ENCODE measurements around the gene WNT9A. TPM values are rescaled to one million over a fixed set of nuclear protein-coding genes. Genes with fewer than 3 reads are reported as not detected.

Gene WNT9A
- total RNA-seq, 6 experiments from 2014 or later: 0.09 to 0.19 (median 0.10) TPM; not detected in 1

DNA sequence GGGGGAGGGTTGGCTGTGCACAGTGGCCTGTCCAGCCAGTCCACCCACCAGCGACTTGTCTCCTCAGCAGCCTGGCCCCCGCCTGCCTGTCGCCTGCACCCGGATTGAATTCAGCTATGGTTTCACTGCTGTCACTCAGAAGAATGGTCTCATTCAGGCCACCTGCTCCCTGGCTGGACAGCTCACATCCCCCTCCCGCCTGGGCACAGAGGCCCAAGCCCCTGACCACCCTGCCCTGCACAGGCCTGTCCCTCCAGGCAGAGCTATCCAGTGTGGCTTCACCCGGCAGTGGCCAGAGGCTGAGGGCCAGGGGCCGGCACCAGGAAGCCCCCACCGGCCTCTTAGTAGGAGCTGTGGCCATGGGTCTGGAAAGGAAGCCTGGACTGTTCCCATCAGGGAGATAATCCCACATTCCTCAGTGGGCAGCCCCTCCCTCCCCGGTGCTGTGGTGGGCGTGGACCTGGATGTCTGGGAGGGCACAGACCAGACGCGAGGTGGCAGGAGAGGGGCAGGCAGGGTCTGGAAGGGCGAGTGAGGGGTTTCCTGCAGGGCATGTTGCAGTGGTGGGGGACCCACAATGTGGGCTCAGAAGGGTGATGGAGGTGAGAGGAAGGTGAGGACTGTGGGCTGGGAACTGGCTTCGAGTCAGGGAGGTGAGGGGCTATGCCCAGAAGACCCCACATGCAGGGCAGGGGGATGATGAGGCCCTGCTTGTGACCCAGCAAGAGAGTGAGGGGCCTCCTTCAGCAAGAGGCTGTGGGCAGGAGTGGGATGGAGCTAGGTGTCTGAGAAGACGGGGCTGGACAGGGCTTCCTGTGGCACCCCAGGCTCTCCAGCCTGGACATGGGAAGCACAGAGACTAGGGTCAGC, 30.4 kb downstream of the WNT9A start:
- ATAC-seq (no peak), DNase-seq (no peak)
- Histone ChIP-seq H3K9me3 (no peaks in the 10 kb centered on the region), H3K36me3 (no peaks in the 10 kb centered on the region), H3K27me3 (no peaks in the 10 kb centered on the region), H3K4me3 (no peak overlapping the region), H3K27ac (no peak overlapping the region), H3K4me1 (no peaks in the 10 kb centered on the region)
- WGBS (ENCODE audit: insufficient coverage, low coverage, low lambda C conversion rate, missing lambda C conversion rate): 50% methylated on average over 2 of the region's 15 CpGs
- TF ChIP-seq POLR2A (IDR thresholded peaks at IDR 0.05): no peak
- TF ChIP-seq, protein P1, sequence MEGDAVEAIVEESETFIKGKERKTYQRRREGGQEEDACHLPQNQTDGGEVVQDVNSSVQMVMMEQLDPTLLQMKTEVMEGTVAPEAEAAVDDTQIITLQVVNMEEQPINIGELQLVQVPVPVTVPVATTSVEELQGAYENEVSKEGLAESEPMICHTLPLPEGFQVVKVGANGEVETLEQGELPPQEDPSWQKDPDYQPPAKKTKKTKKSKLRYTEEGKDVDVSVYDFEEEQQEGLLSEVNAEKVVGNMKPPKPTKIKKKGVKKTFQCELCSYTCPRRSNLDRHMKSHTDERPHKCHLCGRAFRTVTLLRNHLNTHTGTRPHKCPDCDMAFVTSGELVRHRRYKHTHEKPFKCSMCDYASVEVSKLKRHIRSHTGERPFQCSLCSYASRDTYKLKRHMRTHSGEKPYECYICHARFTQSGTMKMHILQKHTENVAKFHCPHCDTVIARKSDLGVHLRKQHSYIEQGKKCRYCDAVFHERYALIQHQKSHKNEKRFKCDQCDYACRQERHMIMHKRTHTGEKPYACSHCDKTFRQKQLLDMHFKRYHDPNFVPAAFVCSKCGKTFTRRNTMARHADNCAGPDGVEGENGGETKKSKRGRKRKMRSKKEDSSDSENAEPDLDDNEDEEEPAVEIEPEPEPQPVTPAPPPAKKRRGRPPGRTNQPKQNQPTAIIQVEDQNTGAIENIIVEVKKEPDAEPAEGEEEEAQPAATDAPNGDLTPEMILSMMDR (IDR thresholded peaks at IDR 0.05): no peak
- intact Hi-C loops (cut with DNase I): no loop called here

DNA sequence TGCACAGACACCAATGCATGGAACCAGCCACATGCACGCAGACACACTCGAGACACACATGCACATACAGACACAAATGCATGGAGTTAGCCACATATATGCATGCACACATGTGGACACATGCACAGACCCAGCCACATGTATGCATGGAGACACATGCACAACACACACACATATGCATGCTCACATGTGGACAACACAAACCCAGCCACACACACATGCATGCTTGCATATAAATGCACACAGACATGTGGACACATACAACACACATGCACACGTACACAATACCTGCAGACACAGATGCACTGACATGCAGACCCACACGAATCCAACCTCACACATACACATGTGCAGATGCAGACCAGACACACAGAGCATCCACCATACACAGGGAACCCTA, 31.1 kb downstream of the WNT9A start:
- Histone ChIP-seq H3K4me1 (no peaks in the 10 kb centered on the region), H3K9me3 (no peaks in the 10 kb centered on the region), H3K4me3 (no peak overlapping the region), H3K27ac (no peak overlapping the region), H3K27me3 (no peaks in the 10 kb centered on the region), H3K36me3 (no peaks in the 10 kb centered on the region)
- DNase-seq (no peak), ATAC-seq (no peak)
- intact Hi-C loops (cut with DNase I): no loop called here
- 100% methylated on average over 1 of the region's 4 CpGs for WGBS (ENCODE audit: insufficient coverage, low coverage, low lambda C conversion rate, missing lambda C conversion rate)
- TF ChIP-seq POLR2A (IDR thresholded peaks at IDR 0.05): no peak
- TF ChIP-seq, protein P1 (IDR thresholded peaks at IDR 0.05): no peak

DNA sequence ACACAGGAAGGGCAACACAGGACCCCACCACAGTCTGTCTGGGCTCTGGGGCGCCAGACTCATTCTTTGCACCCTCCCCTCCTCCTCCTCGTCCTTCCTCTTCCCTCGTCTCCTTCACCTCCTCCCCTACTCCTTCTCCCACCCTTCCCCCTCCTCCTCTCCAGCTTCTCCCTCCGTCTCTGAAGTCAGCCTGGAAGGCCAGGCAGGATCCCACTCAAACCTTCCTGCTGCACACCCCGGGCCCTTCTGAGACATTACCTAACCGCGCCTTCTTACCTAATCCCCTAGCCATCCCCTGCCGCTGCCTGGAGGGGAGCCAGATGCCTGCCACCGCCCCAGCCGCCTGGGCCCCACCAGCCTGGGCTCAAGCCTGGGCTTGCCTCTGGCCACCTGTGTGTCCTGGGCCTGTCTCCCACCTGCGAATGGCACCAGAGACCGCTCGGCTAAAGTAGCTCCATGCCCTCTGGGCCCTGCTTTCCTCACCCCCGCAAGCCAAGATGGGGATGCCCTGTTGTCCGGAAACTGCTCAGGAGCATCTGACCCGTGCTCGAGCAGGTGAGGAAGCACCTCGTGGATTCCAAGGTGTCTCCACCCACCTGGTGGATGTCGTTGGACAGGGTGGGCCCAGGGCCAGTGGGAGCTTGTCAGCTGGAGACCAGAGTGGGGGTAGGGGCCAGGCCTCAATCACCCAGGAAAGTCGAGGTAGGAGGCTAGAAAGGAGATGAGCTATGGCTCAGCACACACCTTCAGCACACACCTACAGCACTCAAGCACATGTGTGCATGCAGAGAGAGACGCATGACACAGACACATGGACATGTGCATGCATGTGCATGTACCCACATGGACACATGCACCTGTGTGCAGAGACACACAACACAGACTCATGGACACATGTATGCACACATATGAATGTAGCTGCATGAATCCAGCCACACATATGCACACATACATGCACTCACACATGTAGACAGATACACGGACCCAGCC, 31.9 kb downstream of the WNT9A start:
- no peaks in the 10 kb centered on the region for H3K27me3 ChIP-seq
- intact Hi-C loops (cut with DNase I): no loop called here
- no peaks in the 10 kb centered on the region for H3K36me3 ChIP-seq
- no peaks in the 10 kb centered on the region for H3K9me3 ChIP-seq
- H3K4me3 ChIP-seq: no peak overlapping the region
- no peak overlapping the region for H3K27ac ChIP-seq
- DNase-seq (no peak), ATAC-seq (no peak)
- H3K4me1 ChIP-seq: no peaks in the 10 kb centered on the region
- WGBS (ENCODE audit: insufficient coverage, low coverage, low lambda C conversion rate, missing lambda C conversion rate): 63% methylated on average over 10 of the region's 22 CpGs
- TF ChIP-seq POLR2A (IDR thresholded peaks at IDR 0.05): no peak
- TF ChIP-seq, protein P1 (IDR thresholded peaks at IDR 0.05): no peak

DNA sequence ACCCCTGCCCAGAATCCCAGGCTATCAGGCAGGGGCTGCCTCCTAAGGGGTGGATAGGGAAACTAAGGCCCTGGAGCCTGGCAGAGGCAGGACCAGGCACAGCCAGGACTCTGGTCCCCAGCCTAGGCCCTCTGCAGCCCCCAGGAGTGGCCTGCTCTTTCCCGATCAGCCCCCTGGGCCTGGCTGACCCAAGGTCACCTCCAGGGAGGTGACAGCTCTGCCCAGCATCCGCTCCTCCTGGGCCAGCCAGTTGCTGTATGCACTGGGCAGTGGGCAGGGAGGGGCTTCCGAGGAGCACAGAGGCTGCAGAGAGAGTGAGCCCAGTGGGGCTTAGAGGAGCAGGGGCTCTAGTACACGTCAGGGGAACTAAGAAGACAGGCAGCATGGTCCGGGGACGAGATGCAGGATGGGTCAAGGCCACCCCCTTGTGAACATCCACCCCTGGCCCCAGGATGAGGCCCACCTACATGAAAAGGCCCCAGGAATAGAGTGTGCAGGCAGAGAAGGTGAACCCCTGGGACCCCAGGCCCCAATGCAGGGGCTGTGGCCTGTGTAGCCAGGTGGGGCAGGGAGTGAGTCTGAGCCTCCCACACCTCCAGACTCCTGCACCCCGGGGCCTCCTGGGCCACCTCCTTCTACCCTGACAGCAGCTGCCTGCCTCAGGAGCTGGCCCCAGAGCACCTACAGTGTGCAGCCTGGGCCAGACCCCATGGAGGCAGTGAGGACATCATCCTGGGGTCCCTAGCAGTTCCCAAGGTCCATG, 32.8 kb downstream of the WNT9A start:
- Histone ChIP-seq H3K4me1 (no peaks in the 10 kb centered on the region), H3K27me3 (no peaks in the 10 kb centered on the region), H3K36me3 (no peaks in the 10 kb centered on the region), H3K9me3 (no peaks in the 10 kb centered on the region), H3K27ac (no peak overlapping the region), H3K4me3 (no peak overlapping the region)
- DNase-seq: no peak
- TF ChIP-seq POLR2A (IDR thresholded peaks at IDR 0.05): no peak
- TF ChIP-seq, protein P1 (IDR thresholded peaks at IDR 0.05): no peak
- 72% methylated on average over 4 of the region's 7 CpGs for WGBS (ENCODE audit: insufficient coverage, low coverage, low lambda C conversion rate, missing lambda C conversion rate)
- intact Hi-C loops (cut with DNase I): no loop called here
- no peak for ATAC-seq

All from right lobe of liver (tissue), 6 donors.